Upper lobe of left lung (tissue), 6 donors: Measurements from ENCODE around the gene ZNF639. TPM values are rescaled to one million over a fixed set of nuclear protein-coding genes. Genes with fewer than 3 reads are reported as not detected.

Experiments
- ATAC-seq, 2 donors: fragments of 200-7000 bp; cut with Tn5 transposase; one replicate each; pipeline ENCODE4 v1.9.1; 2022; ENCODE audit warnings: mild to moderate bottlenecking in 2 of 2, moderate library complexity in 2 of 2; ENCODE audit not compliant: low FRiP score in 2 of 2
- DNase-seq, 2 donors: peaks; one replicate each; pipeline ENCODE4 v3.0.0-alpha.2; 2019 to 2020
- H3K27ac ChIP-seq, 4 donors: fragments of 200-600 bp; sonication (generic); one replicate each; pipeline ENCODE4 v1.5.1; 2016 to 2019
- H3K27me3 ChIP-seq, 4 donors: fragments of 200-600 bp; sonication (generic); one replicate each; pipeline ENCODE4 v1.5.1; 2017 to 2019
- H3K36me3 ChIP-seq, 4 donors: fragments of 200-600 bp; sonication (generic); one replicate each; pipeline ENCODE4 v1.5.1; 2016 to 2019
- H3K4me1 ChIP-seq, 4 donors: fragments of 200-600 bp; sonication (generic); one replicate each; pipeline ENCODE4 v1.5.1; 2018 to 2019
- H3K4me3 ChIP-seq, 4 donors: fragments of 200-600 bp; sonication (generic); one replicate each; pipeline ENCODE4 v1.5.1; 2017 to 2019; ENCODE audit warnings: mild to moderate bottlenecking in 2 of 4, moderate library complexity in 1 of 4
- H3K9me3 ChIP-seq, 4 donors: fragments of 200-600 bp; sonication (generic); one replicate each; pipeline ENCODE4 v1.5.1; 2018 to 2019
- EP300 ChIP-seq, 4 donors: sonication (generic); formaldehyde crosslinking; IDR thresholded peaks; one replicate each; pipeline ENCODE4 v1.5.1; 2017; ENCODE audit warnings: antibody characterized with exemption in 4 of 4, control low read depth in 2 of 4
- POLR2A ChIP-seq, 4 donors: fragments of 450-650 bp; IDR thresholded peaks; one replicate each; pipeline ENCODE4 v1.5.1; 2016 to 2017; ENCODE audit warnings: antibody characterized with exemption in 4 of 4, mild to moderate bottlenecking in 2 of 4
- POLR2AphosphoS5 ChIP-seq, 2 donors: sonication (generic); formaldehyde crosslinking; IDR thresholded peaks; one replicate each; pipeline ENCODE4 v1.5.1; 2017; ENCODE audit warnings: antibody characterized with exemption in 2 of 2
- WGBS, 2 donors: methylation state at CpG; one replicate each; pipeline ENCODE4 v1.1.5; 2017 to 2018; 5-methylcytosine and 5-hydroxymethylcytosine counted together
- total RNA-seq, 6 donors: library from RNA; depleted of rRNA in 4 of 6; stranded (reverse); fragments of >200 nt in 4 of 6; gene quantifications; one replicate each; pipeline versions ENCODE4 v1.1.0 to v1.2.1, GENCODE V29; 2016 to 2021
- TF ChIP-seq, protein P1 (sequence below), 6 experiments: fragments of 450-650 bp in 4 of 6; fragments of 200-600 bp in 2 of 6; sonication (generic) in 2 of 6; IDR thresholded peaks; one replicate each; pipeline ENCODE4 v1.5.1; 2016 to 2019; ENCODE audit warnings: antibody characterized with exemption in 6 of 6
- donor health status: DM: no; HTN: no; CAD: no; lungs with moderate emphysema.
- donor health status: DM: no; HTN: yes; CAD: no; lungs with severe emphysema.

ZNF639 gene
- total RNA-seq, 6 donors from 2014 or later: 12.0 to 57.3 (median 23.7) TPM

DNA sequence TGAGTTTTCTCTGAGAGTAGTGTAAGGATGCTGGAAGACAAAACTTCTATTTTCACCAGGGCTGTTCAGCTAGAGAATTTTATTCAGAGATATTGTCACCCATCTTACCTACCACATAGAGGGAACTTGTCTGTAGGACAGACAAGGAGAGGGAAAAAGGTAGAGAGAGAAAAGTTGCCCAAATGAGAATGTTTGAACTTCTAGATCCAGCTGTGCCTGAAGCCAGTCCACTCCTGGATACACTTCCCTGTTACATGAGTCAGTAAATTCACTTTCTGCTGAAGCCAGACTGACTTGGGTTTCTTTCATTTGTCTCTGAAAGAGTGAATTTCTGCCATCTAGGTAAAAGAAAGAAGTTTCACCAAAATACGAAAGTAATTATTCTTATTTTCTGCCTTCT, 44.7 kb upstream of the ZNF639 start:
- Histone ChIP-seq H3K27me3 (no peaks in the 10 kb centered on the region), H3K36me3 (no peaks in the 10 kb centered on the region), H3K4me1 (no peaks in the 10 kb centered on the region), H3K4me3 (no peak overlapping the region), H3K9me3 (no peaks in the 10 kb centered on the region), H3K27ac (no peak overlapping the region)
- ATAC-seq: no peak
- 98 to 100% methylated on average over 1 of the region's 1 CpG for WGBS, 2 donors
- no peak for DNase-seq
- TF ChIP-seq POLR2AphosphoS5 (IDR thresholded peaks at IDR 0.05): no peak
- TF ChIP-seq, protein P1, sequence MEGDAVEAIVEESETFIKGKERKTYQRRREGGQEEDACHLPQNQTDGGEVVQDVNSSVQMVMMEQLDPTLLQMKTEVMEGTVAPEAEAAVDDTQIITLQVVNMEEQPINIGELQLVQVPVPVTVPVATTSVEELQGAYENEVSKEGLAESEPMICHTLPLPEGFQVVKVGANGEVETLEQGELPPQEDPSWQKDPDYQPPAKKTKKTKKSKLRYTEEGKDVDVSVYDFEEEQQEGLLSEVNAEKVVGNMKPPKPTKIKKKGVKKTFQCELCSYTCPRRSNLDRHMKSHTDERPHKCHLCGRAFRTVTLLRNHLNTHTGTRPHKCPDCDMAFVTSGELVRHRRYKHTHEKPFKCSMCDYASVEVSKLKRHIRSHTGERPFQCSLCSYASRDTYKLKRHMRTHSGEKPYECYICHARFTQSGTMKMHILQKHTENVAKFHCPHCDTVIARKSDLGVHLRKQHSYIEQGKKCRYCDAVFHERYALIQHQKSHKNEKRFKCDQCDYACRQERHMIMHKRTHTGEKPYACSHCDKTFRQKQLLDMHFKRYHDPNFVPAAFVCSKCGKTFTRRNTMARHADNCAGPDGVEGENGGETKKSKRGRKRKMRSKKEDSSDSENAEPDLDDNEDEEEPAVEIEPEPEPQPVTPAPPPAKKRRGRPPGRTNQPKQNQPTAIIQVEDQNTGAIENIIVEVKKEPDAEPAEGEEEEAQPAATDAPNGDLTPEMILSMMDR (IDR thresholded peaks at IDR 0.05): no peak
- TF ChIP-seq EP300 (IDR thresholded peaks at IDR 0.05): no peak
- no peak for TF ChIP-seq POLR2A (IDR thresholded peaks at IDR 0.05)

DNA sequence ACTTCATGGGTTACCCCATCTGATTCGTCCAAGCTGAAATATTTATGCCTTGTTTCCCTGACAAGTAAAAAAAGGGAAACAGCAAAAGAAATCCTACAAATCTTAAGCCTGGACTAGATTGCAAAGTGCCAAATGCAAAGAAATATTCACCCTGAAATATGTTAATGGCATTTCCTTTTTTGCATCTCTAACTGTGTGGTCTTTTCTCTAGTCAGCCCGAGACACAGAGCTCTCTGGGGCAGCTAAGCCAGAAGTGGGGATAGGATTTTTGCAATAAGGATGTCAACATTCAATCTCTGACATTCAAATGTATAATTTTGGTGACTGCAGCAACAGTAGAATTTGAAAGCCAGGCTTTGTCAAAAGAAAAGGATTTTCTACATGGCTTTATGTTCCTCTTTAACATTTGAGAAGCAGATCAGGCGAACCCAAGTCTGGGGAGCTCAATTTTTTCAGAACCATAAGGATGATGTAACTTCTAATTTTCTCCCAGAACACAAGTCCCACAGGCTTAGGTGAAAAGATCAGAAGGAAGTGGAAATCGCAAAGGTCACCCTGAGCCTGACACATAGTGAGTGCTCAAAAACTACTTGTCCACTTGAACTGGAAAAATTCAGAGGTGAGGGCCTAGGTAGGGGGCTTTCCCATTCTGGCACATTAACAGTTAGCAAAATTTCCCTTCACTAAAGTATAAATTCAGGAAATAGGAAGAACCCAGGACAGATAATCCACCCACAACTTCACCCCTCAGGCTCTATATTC, 43.7 kb upstream of the ZNF639 start:
- no peaks in the 10 kb centered on the region for H3K36me3 ChIP-seq
- WGBS, 2 donors: 61% methylated on average over 4 of the region's 4 CpGs
- no peak overlapping the region for H3K27ac ChIP-seq
- ATAC-seq (no peak), DNase-seq (no peak)
- no peak for TF ChIP-seq POLR2A (IDR thresholded peaks at IDR 0.05)
- TF ChIP-seq, protein P1 (IDR thresholded peaks at IDR 0.05): no peak
- no peak for TF ChIP-seq POLR2AphosphoS5 (IDR thresholded peaks at IDR 0.05)
- TF ChIP-seq EP300 (IDR thresholded peaks at IDR 0.05): no peak
- H3K4me3 ChIP-seq: no peak overlapping the region
- H3K9me3 ChIP-seq: no peaks in the 10 kb centered on the region
- no peaks in the 10 kb centered on the region for H3K4me1 ChIP-seq
- H3K27me3 ChIP-seq: no peaks in the 10 kb centered on the region

DNA sequence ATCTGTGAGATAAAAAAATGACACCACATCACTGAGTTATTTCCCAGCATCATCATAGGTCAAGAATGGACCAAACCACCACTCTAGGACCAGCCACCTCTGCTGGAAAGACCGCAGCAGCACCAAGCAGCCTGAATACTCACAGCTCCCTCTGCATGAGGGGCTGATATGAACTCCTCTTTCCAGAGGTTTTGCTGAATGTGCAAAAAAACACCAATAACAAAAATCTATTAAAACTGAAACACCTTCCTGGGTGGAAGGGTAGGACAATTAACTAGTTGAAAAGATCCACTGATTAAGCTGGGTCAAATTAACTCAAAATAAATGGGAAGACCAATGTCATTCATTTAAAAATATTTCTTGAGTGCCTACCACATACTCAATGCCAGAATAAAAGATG, 43.0 kb upstream of the ZNF639 start:
- ATAC-seq: no peak
- no peaks in the 10 kb centered on the region for H3K36me3 ChIP-seq
- TF ChIP-seq EP300 (IDR thresholded peaks at IDR 0.05): no peak
- TF ChIP-seq POLR2AphosphoS5 (IDR thresholded peaks at IDR 0.05): no peak
- no peak for TF ChIP-seq POLR2A (IDR thresholded peaks at IDR 0.05)
- TF ChIP-seq, protein P1 (IDR thresholded peaks at IDR 0.05): no peak
- no peak overlapping the region for H3K4me3 ChIP-seq
- WGBS, 2 donors: 88 to 94% methylated on average over 1 of the region's 1 CpG
- H3K27ac ChIP-seq: no peak overlapping the region
- no peak for DNase-seq
- no peaks in the 10 kb centered on the region for H3K4me1 ChIP-seq
- no peaks in the 10 kb centered on the region for H3K9me3 ChIP-seq
- no peaks in the 10 kb centered on the region for H3K27me3 ChIP-seq

DNA sequence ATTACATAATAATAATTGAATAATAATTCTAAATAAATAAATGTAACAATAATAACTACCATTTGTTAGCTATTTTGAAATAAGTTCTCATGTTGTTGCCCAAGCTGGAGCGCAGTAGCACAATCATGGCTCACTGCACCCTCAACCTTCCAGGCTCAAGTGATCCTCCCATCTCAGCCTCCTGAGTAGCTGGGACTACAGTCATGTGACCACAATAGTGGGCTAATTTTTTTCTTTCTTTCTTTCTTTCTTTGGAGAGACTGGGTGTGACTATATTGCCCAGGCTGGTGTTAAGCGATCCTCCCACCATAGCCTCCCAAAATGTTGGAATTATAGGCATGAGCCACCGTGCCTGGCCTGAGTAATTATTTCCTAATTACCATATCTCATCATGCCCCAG, 41.0 kb upstream of the ZNF639 start:
- Histone ChIP-seq H3K36me3 (no peaks in the 10 kb centered on the region), H3K27me3 (no peaks in the 10 kb centered on the region), H3K4me3 (no peak overlapping the region), H3K9me3 (no peaks in the 10 kb centered on the region), H3K27ac (no peak overlapping the region), H3K4me1 (no peaks in the 10 kb centered on the region)
- DNase-seq (no peak), ATAC-seq (no peak)
- WGBS, 2 donors: 92 to 96% methylated on average over 3 of the region's 3 CpGs
- TF ChIP-seq, protein P1 (IDR thresholded peaks at IDR 0.05): no peak
- TF ChIP-seq POLR2A (IDR thresholded peaks at IDR 0.05): no peak
- no peak for TF ChIP-seq POLR2AphosphoS5 (IDR thresholded peaks at IDR 0.05)
- TF ChIP-seq EP300 (IDR thresholded peaks at IDR 0.05): no peak

DNA sequence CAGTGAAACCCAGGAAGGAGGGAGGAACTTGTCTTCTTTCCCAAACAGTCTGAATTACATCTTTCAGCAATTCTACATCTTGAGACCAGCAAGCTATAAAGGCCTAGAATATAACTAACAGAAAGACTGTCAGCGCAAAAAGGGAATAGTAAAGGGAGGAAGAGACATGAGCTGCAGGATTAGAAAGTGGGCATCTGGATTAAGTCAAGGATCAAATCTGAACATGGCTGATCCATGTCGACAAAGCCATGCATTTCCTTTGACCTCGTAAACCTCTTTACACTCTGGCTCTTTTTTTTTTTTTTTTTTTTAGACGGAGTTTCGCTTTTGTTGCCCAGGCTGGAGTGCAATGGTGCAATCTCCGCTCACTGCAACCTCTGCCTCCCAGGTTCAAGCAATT, 36.5 kb upstream of the ZNF639 start:
- 83 to 90% methylated on average over 6 of the region's 6 CpGs for WGBS, 2 donors
- no peaks in the 10 kb centered on the region for H3K27me3 ChIP-seq
- no peak for ATAC-seq
- H3K27ac ChIP-seq: no peak overlapping the region
- H3K4me3 ChIP-seq: no peak overlapping the region
- no peak for DNase-seq
- no peak for TF ChIP-seq POLR2AphosphoS5 (IDR thresholded peaks at IDR 0.05)
- no peak for TF ChIP-seq POLR2A (IDR thresholded peaks at IDR 0.05)
- TF ChIP-seq, protein P1 (IDR thresholded peaks at IDR 0.05): no peak
- TF ChIP-seq EP300 (IDR thresholded peaks at IDR 0.05): no peak
- no peaks in the 10 kb centered on the region for H3K9me3 ChIP-seq
- H3K4me1 ChIP-seq: no peaks in the 10 kb centered on the region
- no peaks in the 10 kb centered on the region for H3K36me3 ChIP-seq
